ENCODE data around the gene MEA1.

Gene MEA1

DNA sequence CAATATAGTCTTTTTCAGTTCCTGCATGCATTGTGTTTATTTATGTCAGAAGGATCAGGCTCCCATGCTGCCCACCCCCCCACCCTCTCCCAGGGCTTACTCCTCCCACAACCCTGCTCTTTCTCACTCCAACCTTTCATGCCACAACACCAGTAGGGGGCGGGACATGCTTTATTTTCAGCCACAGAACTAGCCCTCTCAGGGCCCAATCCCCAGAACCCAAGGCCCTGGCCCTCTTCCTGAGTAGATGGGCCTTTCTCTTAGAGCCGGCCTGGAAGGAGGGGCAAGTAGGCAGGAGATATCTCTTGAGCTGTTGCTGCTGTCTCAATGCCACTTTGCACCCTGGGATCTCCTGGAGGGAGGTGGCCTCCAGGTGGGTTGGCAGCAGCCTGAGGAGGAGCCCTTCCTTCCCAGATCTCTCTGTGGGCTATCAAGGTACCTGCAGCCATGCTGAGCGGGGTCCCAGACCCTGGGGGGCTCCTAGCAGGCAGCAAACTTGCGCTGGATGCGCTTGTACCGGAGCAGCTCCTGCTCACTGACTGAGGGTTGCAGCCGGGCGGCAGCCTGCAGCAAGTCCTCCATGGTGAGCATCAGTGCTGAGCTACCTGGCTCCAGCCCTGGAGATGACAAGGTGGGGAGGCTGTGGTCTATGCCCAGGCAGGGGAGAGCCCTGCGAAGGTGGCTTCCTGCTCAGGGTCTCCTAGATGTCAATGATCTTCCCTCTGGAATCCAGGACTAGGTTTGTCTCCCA, 49.7 kb downstream of the MEA1 start:
- no peak overlapping the region for H2AFZ ChIP-seq (ENCODE audit: low read depth)
- no peak overlapping the region for H3K4me2 ChIP-seq
- H3K27me3 ChIP-seq (ENCODE audit: insufficient read depth, low read depth), result no peaks in the 10 kb centered on the region
- H3K4me1 ChIP-seq (ENCODE audit: low read depth, poor library complexity, severe bottlenecking), result no peaks in the 10 kb centered on the region
- no peaks in the 10 kb centered on the region for H3K36me3 ChIP-seq (ENCODE audit: insufficient read depth)
- H3K79me2 ChIP-seq (ENCODE audit: insufficient read depth, low read depth), result no peaks in the 10 kb centered on the region
- TF ChIP-seq, protein P1, sequence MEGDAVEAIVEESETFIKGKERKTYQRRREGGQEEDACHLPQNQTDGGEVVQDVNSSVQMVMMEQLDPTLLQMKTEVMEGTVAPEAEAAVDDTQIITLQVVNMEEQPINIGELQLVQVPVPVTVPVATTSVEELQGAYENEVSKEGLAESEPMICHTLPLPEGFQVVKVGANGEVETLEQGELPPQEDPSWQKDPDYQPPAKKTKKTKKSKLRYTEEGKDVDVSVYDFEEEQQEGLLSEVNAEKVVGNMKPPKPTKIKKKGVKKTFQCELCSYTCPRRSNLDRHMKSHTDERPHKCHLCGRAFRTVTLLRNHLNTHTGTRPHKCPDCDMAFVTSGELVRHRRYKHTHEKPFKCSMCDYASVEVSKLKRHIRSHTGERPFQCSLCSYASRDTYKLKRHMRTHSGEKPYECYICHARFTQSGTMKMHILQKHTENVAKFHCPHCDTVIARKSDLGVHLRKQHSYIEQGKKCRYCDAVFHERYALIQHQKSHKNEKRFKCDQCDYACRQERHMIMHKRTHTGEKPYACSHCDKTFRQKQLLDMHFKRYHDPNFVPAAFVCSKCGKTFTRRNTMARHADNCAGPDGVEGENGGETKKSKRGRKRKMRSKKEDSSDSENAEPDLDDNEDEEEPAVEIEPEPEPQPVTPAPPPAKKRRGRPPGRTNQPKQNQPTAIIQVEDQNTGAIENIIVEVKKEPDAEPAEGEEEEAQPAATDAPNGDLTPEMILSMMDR (conservative IDR thresholded peaks at IDR 0.05; ENCODE audit: low read depth, low read length), result peak; percentile 47
- no peaks in the 10 kb centered on the region for H4K20me1 ChIP-seq (ENCODE audit: insufficient read depth)
- H3K4me3 ChIP-seq (IDR thresholded peaks at IDR 0.05; ENCODE audit: insufficient read depth, low read depth, low read length), result no peak overlapping the region
- no peak overlapping the region for H3K27ac ChIP-seq
- no peak overlapping the region for H3K9ac ChIP-seq

DNA sequence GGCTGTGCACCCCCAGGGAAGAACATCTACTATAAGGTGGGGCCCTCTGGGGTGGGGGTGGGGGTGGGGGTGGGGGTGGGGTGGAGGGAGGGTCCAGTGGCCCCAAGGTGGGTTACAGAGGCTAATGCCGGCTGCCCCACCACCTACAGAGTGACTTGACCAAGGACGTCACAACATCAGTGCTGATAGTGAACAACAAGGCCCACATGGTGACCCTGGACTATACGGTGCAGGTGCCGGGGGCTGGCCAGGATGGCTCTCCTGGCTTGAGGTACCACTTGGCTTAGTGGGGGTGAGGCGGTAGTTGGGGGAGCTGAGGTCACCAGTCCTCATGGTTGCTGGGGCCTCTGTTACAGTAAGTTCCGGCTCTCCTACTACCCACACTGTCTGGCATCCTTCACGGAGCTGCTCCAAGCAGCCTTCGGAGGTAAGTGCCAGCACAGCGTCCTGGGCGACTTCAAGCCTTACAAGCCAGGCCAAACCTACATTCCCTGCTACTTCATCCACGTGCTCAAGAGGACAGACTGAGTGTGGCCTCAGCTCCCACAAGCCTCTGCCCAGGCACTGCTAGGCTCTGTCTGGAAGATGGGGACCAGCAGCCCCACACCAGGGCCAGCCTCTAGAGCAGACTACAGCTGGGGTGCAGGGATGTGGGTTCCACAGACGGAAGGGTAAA, 50.4 kb downstream of the MEA1 start:
- no peaks in the 10 kb centered on the region for H3K4me1 ChIP-seq (ENCODE audit: low read depth, poor library complexity, severe bottlenecking)
- no peaks in the 10 kb centered on the region for H3K36me3 ChIP-seq (ENCODE audit: insufficient read depth)
- no peak overlapping the region for H3K9ac ChIP-seq
- H4K20me1 ChIP-seq (ENCODE audit: insufficient read depth), result no peaks in the 10 kb centered on the region
- no peaks in the 10 kb centered on the region for H3K27me3 ChIP-seq (ENCODE audit: insufficient read depth, low read depth)
- H3K27ac ChIP-seq, result no peak overlapping the region
- no peak overlapping the region for H3K4me2 ChIP-seq
- no peak overlapping the region for H2AFZ ChIP-seq (ENCODE audit: low read depth)
- TF ChIP-seq, protein P1 (conservative IDR thresholded peaks at IDR 0.05; ENCODE audit: low read depth, low read length), result no peak
- H3K79me2 ChIP-seq (ENCODE audit: insufficient read depth, low read depth), result no peaks in the 10 kb centered on the region
- H3K4me3 ChIP-seq (IDR thresholded peaks at IDR 0.05; ENCODE audit: insufficient read depth, low read depth, low read length), result no peak overlapping the region

DNA sequence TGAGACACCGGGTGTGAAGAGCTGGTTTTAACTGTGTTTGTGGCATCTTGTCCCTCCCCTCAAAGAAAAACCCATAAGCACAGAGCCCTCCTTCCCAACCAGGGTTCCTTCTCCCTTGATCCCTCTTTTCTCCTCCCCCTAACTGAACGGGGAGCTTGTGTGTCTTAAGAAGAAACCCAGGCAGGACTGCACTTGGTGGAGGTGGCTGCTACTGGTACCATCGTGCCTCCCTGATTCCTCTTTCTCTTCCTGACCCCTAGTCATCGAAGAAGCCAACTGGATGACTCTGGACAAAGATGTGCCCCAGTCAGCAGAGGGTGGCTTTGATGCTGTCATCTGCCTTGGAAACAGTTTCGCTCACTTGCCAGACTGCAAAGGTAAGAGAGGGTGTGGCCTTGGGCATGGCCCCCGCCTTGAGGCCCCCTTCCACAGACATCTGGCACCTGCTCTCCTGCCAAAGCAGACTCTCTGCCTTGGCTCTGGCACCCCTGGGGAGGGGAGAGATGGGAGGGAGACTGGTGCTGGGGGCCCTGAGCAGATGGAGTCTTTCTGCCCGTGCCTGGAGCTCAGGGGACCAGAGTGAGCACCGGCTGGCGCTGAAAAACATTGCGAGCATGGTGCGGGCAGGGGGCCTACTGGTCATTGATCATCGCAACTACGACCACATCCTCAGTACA, 51.1 kb downstream of the MEA1 start:
- Histone ChIP-seq H3K9ac (no peak overlapping the region), H3K36me3 (ENCODE audit: insufficient read depth) (no peaks in the 10 kb centered on the region), H4K20me1 (ENCODE audit: insufficient read depth) (no peaks in the 10 kb centered on the region), H3K79me2 (ENCODE audit: insufficient read depth, low read depth) (no peaks in the 10 kb centered on the region), H2AFZ (ENCODE audit: low read depth) (no peak overlapping the region), H3K27ac (no peak overlapping the region), H3K27me3 (ENCODE audit: insufficient read depth, low read depth) (no peaks in the 10 kb centered on the region), H3K4me3 (IDR thresholded peaks at IDR 0.05; ENCODE audit: insufficient read depth, low read depth, low read length) (no peak overlapping the region), H3K4me2 (no peak overlapping the region), H3K4me1 (ENCODE audit: low read depth, poor library complexity, severe bottlenecking) (no peaks in the 10 kb centered on the region)
- TF ChIP-seq, protein P1 (conservative IDR thresholded peaks at IDR 0.05; ENCODE audit: low read depth, low read length), result no peak

DNA sequence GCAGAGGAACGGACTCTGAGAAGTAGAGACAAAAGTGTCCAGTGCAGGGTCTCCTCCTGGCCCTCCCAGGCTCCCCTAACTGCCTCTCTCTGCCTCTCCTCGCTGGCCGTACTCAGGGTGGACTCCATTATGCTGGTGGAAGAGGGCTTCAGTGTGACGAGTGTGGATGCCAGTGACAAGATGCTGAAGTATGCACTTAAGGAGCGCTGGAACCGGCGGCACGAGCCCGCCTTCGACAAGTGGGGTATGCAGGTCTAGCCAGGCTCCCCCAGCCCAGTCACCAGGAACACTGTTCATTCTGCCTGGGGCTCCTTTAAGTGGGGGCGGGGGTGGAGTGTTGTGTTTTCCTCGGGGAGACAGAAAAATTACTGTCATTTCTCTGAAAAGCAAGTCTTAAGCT, 51.6 kb downstream of the MEA1 start:
- no peak overlapping the region for H3K27ac ChIP-seq
- no peaks in the 10 kb centered on the region for H3K4me1 ChIP-seq (ENCODE audit: low read depth, poor library complexity, severe bottlenecking)

More for the DNA sequence above, 51.6 kb downstream of the MEA1 start:
- Histone ChIP-seq H3K4me3 (IDR thresholded peaks at IDR 0.05; ENCODE audit: insufficient read depth, low read depth, low read length) (no peak overlapping the region), H4K20me1 (ENCODE audit: insufficient read depth) (no peaks in the 10 kb centered on the region), H3K27me3 (ENCODE audit: insufficient read depth, low read depth) (no peaks in the 10 kb centered on the region), H2AFZ (ENCODE audit: low read depth) (no peak overlapping the region), H3K79me2 (ENCODE audit: insufficient read depth, low read depth) (no peaks in the 10 kb centered on the region), H3K9ac (no peak overlapping the region), H3K4me2 (no peak overlapping the region), H3K36me3 (ENCODE audit: insufficient read depth) (no peaks in the 10 kb centered on the region)
- TF ChIP-seq, protein P1 (conservative IDR thresholded peaks at IDR 0.05; ENCODE audit: low read depth, low read length), result no peak

Data from KMS-11 (cell line).